Measurements from ENCODE around the gene LAMB2. TPM values are rescaled to one million over a fixed set of nuclear protein-coding genes. Genes with fewer than 3 reads are reported as not detected.

The LAMB2 gene
- total and polyA plus RNA-seq, 10 of the 15 experiments (the other 5 are each of a cell fraction or from before 2014, with no cell fraction given) = 0.13 to 3.2 (median 0.64) TPM; not detected in 3

DNA sequence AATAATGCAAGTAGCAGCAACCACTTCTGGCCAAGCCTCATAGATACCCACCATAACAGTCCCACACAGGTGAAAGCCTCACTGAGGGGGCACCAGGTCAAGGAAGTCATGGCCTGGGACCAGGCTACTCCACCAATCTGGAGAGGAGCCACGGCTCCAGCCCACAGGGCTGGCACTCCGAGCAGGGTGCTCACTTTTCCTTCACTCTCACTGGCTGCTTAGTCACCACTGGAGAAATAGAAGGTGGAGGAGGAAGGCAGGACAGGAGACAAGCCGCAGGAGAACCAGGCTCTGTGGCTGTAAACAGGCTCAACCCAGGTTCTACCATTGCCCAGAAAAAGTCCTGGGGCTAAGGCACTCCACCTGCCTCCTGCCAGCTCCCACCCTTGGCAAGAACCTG, 13.4 kb downstream of the LAMB2 start:
- Histone ChIP-seq H3K27ac (ENCODE audit: control insufficient read depth, insufficient read depth) (peak overlapping the region; percentile 79), H3K36me3 (ENCODE audit: control insufficient read depth in 2 of 2, insufficient read depth in 2 of 2, low read length in 1 of 2) (peaks cover 16 to 24% of the 10 kb centered on the region in 2 experiments), H3K4me2 (ENCODE audit: control insufficient read depth, insufficient read depth) (peak overlapping the region; percentile 99), H3K9me3 (replicated peaks; ENCODE audit: control insufficient read depth, insufficient read depth, low read length) (no peaks in the 10 kb centered on the region), H4K20me1 (ENCODE audit: control insufficient read depth, insufficient read depth) (no peaks in the 10 kb centered on the region), H3K9ac (ENCODE audit: control insufficient read depth, insufficient read depth, low read length) (peak overlapping the region; percentile 85), H3K4me3 (peak overlapping the region; percentile 100), H3K4me1 (ENCODE audit: control insufficient read depth, insufficient read depth, low read length) (peaks cover 10% of the 10 kb centered on the region), H3K79me2 (ENCODE audit: control insufficient read depth, insufficient read depth, low read length) (peaks cover 15% of the 10 kb centered on the region), H2AFZ (ENCODE audit: control insufficient read depth, low read depth, low read length) (no peak overlapping the region), H3K27me3 (replicated peaks in 1 of 2; ENCODE audit: control insufficient read depth in 2 of 2, insufficient read depth in 2 of 2, low read length in 1 of 2) (no peaks in the 10 kb centered on the region)
- RAD21 ChIA-PET (ENCODE audit: unreplicated experiment) = no interaction called here
- in situ Hi-C loops (cut with MboI) = no loop called here
- ATAC-seq = no peak
- intact Hi-C loops (cut with micrococcal nuclease; ENCODE audit: unreplicated experiment) = no loop called here
- no peak for TF ChIP-seq HDAC6 (IDR thresholded peaks at IDR 0.05; ENCODE audit: unreplicated experiment)
- TF ChIP-seq, protein P1, sequence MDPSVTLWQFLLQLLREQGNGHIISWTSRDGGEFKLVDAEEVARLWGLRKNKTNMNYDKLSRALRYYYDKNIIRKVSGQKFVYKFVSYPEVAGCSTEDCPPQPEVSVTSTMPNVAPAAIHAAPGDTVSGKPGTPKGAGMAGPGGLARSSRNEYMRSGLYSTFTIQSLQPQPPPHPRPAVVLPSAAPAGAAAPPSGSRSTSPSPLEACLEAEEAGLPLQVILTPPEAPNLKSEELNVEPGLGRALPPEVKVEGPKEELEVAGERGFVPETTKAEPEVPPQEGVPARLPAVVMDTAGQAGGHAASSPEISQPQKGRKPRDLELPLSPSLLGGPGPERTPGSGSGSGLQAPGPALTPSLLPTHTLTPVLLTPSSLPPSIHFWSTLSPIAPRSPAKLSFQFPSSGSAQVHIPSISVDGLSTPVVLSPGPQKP (IDR thresholded peaks at IDR 0.05; ENCODE audit: low read depth, low read length) = no peak
- no peak for TF ChIP-seq TAF1 (IDR thresholded peaks at IDR 0.05; ENCODE audit: borderline replicate concordance, low read depth, low read length)
- TF ChIP-seq IKZF2 (IDR thresholded peaks at IDR 0.05) = no peak
- TF ChIP-seq ZNF622 (IDR thresholded peaks at IDR 0.05) = no peak
- TF ChIP-seq MYB (IDR thresholded peaks at IDR 0.05; ENCODE audit: borderline replicate concordance, low read depth, low read length) = no peak
- TF ChIP-seq ZNF274 (IDR thresholded peaks at IDR 0.05; ENCODE audit: insufficient read depth, insufficient read length) = no peak
- TF ChIP-seq ATF7 (IDR thresholded peaks at IDR 0.05; ENCODE audit: low read depth) = no peak
- no peak for TF ChIP-seq RELA (IDR thresholded peaks at IDR 0.05; ENCODE audit: borderline replicate concordance, partially characterized antibody)
- TF ChIP-seq CHD4 (IDR thresholded peaks at IDR 0.05) = no peak
- TF ChIP-seq RBBP5 (conservative IDR thresholded peaks at IDR 0.05) = no peak
- TF ChIP-seq SUPT20H (IDR thresholded peaks at IDR 0.05; ENCODE audit: borderline replicate concordance, control insufficient read depth, low read depth, low read length) = no peak
- TF ChIP-seq STAT3 (IDR thresholded peaks at IDR 0.05; ENCODE audit: low read depth, low read length) = no peak
- TF ChIP-seq KAT2A (conservative IDR thresholded peaks at IDR 0.05; ENCODE audit: control insufficient read depth, low read depth, low read length) = no peak
- no peak for TF ChIP-seq EED (IDR thresholded peaks at IDR 0.05; ENCODE audit: low read depth)
- no peak for TF ChIP-seq SMC3 (IDR thresholded peaks at IDR 0.05; ENCODE audit: borderline replicate concordance, low read length)
- FAIRE-seq = no peak
- no TSS peak for BruUV-seq (replicated peaks)
- POLR2A ChIA-PET = interaction anchor here (0.5 to 2.6 kb wide), 2 partner anchors 26 to 42 kb away, joined by 7 to 15 read pairs; partner anchors contain the start of gene QRICH1
- WGBS (ENCODE audit: insufficient coverage, insufficient replicate concordance, low lambda C conversion rate, missing lambda C conversion rate) = 45% methylated on average over 3 of the region's 3 CpGs
- CTCF ChIA-PET = interaction anchor here (2.3 kb wide), 1 partner anchor 25 kb away, joined by 12 read pairs; the partner anchor contains the start of gene QRICH1
- DNase-seq (ENCODE audit: low read depth, low spot score) = no peak
- SMC1A ChIA-PET (ENCODE audit: uncharacterized antibody, unreplicated experiment) = no interaction called here
